ENCODE measurements around the gene RNF151. TPM values are rescaled to one million over a fixed set of nuclear protein-coding genes. Genes with fewer than 3 reads are reported as not detected.

Gene RNF151
- polyA plus RNA-seq, 1 donor from 2014 or later, result not detected

- H3K36me3 ChIP-seq (ENCODE audit: insufficient read depth, low read length), result no peaks in the 10 kb centered on the region
- H3K9me2 ChIP-seq (ENCODE audit: insufficient read depth, low read length), result no peaks in the 10 kb centered on the region
- no peaks in the 10 kb centered on the region for H3K79me2 ChIP-seq (replicated peaks; ENCODE audit: insufficient read depth, low read length)
- no peak overlapping the region for H3K9ac ChIP-seq (ENCODE audit: low read length)
- H3K27me3 ChIP-seq (ENCODE audit: insufficient read depth, low read depth, low read length), result no peaks in the 10 kb centered on the region
- no peaks in the 10 kb centered on the region for H4K20me1 ChIP-seq (ENCODE audit: insufficient read depth)
- no peaks in the 10 kb centered on the region for H3K9me3 ChIP-seq (ENCODE audit: low read length)
- no peak overlapping the region for H3K4me2 ChIP-seq (ENCODE audit: low read length)
- no peak overlapping the region for H2AFZ ChIP-seq (ENCODE audit: low read depth, low read length)
- H3F3A ChIP-seq (ENCODE audit: insufficient read depth, low read length, poor library complexity, severe bottlenecking), result no peaks in the 10 kb centered on the region
- no peak overlapping the region for H3K4me3 ChIP-seq (ENCODE audit: low read length)
- TF ChIP-seq POLR2AphosphoS5 (IDR thresholded peaks at IDR 0.05) (no peak), SMC3 (conservative IDR thresholded peaks at IDR 0.05; ENCODE audit: poor library complexity) (no peak), TAF1 (IDR thresholded peaks at IDR 0.05; ENCODE audit: low read depth) (no peak), EZH2 (IDR thresholded peaks at IDR 0.05; ENCODE audit: borderline replicate concordance, insufficient read depth, low read length, poor library complexity, severe bottlenecking) (no peak), EP300 (conservative IDR thresholded peaks at IDR 0.05; ENCODE audit: poor library complexity, severe bottlenecking) (no peak)
- TF ChIP-seq, protein P1, sequence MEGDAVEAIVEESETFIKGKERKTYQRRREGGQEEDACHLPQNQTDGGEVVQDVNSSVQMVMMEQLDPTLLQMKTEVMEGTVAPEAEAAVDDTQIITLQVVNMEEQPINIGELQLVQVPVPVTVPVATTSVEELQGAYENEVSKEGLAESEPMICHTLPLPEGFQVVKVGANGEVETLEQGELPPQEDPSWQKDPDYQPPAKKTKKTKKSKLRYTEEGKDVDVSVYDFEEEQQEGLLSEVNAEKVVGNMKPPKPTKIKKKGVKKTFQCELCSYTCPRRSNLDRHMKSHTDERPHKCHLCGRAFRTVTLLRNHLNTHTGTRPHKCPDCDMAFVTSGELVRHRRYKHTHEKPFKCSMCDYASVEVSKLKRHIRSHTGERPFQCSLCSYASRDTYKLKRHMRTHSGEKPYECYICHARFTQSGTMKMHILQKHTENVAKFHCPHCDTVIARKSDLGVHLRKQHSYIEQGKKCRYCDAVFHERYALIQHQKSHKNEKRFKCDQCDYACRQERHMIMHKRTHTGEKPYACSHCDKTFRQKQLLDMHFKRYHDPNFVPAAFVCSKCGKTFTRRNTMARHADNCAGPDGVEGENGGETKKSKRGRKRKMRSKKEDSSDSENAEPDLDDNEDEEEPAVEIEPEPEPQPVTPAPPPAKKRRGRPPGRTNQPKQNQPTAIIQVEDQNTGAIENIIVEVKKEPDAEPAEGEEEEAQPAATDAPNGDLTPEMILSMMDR (IDR thresholded peaks at IDR 0.05; ENCODE audit: poor library complexity, severe bottlenecking), result no peak
- no peak overlapping the region for H3K27ac ChIP-seq (ENCODE audit: low read length)
Observed at GRCh38 chr16:1997494-1998359, 31.1 kb downstream of the RNF151 start.

- Histone ChIP-seq H3K27ac (ENCODE audit: low read length) (no peak overlapping the region), H3K9me3 (ENCODE audit: low read length) (no peaks in the 10 kb centered on the region), H3K4me3 (ENCODE audit: low read length) (no peak overlapping the region), H4K20me1 (ENCODE audit: insufficient read depth) (no peaks in the 10 kb centered on the region), H2AFZ (ENCODE audit: low read depth, low read length) (no peak overlapping the region), H3K27me3 (ENCODE audit: insufficient read depth, low read depth, low read length) (no peaks in the 10 kb centered on the region), H3K9me2 (ENCODE audit: insufficient read depth, low read length) (no peaks in the 10 kb centered on the region), H3K9ac (ENCODE audit: low read length) (no peak overlapping the region), H3K36me3 (ENCODE audit: insufficient read depth, low read length) (no peaks in the 10 kb centered on the region), H3K79me2 (replicated peaks; ENCODE audit: insufficient read depth, low read length) (no peaks in the 10 kb centered on the region), H3F3A (ENCODE audit: insufficient read depth, low read length, poor library complexity, severe bottlenecking) (no peaks in the 10 kb centered on the region), H3K4me2 (ENCODE audit: low read length) (no peak overlapping the region)
- no peak for TF ChIP-seq EP300 (conservative IDR thresholded peaks at IDR 0.05; ENCODE audit: poor library complexity, severe bottlenecking)
- TF ChIP-seq EZH2 (IDR thresholded peaks at IDR 0.05; ENCODE audit: borderline replicate concordance, insufficient read depth, low read length, poor library complexity, severe bottlenecking), result no peak
- TF ChIP-seq, protein P2, sequence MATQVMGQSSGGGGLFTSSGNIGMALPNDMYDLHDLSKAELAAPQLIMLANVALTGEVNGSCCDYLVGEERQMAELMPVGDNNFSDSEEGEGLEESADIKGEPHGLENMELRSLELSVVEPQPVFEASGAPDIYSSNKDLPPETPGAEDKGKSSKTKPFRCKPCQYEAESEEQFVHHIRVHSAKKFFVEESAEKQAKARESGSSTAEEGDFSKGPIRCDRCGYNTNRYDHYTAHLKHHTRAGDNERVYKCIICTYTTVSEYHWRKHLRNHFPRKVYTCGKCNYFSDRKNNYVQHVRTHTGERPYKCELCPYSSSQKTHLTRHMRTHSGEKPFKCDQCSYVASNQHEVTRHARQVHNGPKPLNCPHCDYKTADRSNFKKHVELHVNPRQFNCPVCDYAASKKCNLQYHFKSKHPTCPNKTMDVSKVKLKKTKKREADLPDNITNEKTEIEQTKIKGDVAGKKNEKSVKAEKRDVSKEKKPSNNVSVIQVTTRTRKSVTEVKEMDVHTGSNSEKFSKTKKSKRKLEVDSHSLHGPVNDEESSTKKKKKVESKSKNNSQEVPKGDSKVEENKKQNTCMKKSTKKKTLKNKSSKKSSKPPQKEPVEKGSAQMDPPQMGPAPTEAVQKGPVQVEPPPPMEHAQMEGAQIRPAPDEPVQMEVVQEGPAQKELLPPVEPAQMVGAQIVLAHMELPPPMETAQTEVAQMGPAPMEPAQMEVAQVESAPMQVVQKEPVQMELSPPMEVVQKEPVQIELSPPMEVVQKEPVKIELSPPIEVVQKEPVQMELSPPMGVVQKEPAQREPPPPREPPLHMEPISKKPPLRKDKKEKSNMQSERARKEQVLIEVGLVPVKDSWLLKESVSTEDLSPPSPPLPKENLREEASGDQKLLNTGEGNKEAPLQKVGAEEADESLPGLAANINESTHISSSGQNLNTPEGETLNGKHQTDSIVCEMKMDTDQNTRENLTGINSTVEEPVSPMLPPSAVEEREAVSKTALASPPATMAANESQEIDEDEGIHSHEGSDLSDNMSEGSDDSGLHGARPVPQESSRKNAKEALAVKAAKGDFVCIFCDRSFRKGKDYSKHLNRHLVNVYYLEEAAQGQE (IDR thresholded peaks at IDR 0.05; ENCODE audit: borderline replicate concordance), result no peak
- TF ChIP-seq, protein P1 (IDR thresholded peaks at IDR 0.05; ENCODE audit: poor library complexity, severe bottlenecking), result no peak
- no peak for TF ChIP-seq POLR2AphosphoS5 (IDR thresholded peaks at IDR 0.05)
- no peak for TF ChIP-seq SMC3 (conservative IDR thresholded peaks at IDR 0.05; ENCODE audit: poor library complexity)
- no peak for TF ChIP-seq RAD21 (conservative IDR thresholded peaks at IDR 0.05)
- no peak for TF ChIP-seq MXI1 (conservative IDR thresholded peaks at IDR 0.05; ENCODE audit: poor library complexity, severe bottlenecking)
Observed at GRCh38 chr16:1998360-1998835, 31.7 kb downstream of the RNF151 start.

All from neural cell (in vitro differentiated cells).